ENCODE results near the gene CTTNBP2NL.

The CTTNBP2NL gene

DNA sequence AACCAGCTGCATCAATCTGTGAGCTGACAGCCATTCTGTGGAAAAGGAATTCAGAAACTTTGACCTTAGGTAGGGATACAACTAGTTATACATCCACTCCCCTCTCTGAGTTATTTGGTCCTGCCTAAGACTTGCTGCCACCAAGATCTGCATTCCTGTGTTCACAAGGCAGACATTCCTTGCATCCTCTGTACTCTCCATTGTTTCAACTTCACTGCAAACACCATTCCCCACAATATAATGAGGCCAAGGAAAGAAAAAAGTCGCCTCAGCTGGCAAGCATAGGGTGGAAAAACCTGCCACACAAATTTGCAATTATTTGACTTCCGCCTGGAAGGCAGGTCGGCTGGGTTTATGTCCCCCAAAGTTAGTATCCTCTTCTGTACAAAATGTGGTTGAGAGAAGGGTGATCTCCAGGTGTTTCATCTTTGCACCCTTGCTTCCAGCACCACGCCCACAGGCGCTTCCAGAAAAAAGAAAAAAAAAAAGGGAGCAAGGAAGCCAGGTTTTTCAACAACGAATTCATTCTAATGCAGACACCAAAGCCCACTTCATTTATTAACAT is 676 bp upstream of the CTTNBP2NL start:
- H3K27me3 ChIP-seq (ENCODE audit: insufficient read depth, low read length, poor library complexity, severe bottlenecking): no peaks in the 10 kb centered on the region
- peak overlapping the region; percentile 86 for H3K4me3 ChIP-seq (ENCODE audit: low read length, poor library complexity, severe bottlenecking)
- H3K4me1 ChIP-seq (ENCODE audit: insufficient read depth, low read length, poor library complexity, severe bottlenecking): peaks cover 42% of the 10 kb centered on the region
- H3K9ac ChIP-seq (ENCODE audit: low read depth, low read length, poor library complexity, severe bottlenecking): peak overlapping the region; percentile 70
- H2AFZ ChIP-seq (ENCODE audit: low read length): peak overlapping the region; percentile 88
- H3K9me2 ChIP-seq (replicated peaks; ENCODE audit: low read depth, low read length): no peaks in the 10 kb centered on the region
- H3K9me3 ChIP-seq (ENCODE audit: insufficient read depth, low read depth, low read length): no peaks in the 10 kb centered on the region
- H4K20me1 ChIP-seq (ENCODE audit: insufficient read depth, low read length, poor library complexity, severe bottlenecking): no peaks in the 10 kb centered on the region
- no peaks in the 10 kb centered on the region for H3K36me3 ChIP-seq (ENCODE audit: insufficient read depth, low read length)
- no peak for TF ChIP-seq EZH2phosphoT487 (IDR thresholded peaks at IDR 0.05; ENCODE audit: borderline replicate concordance)
- TF ChIP-seq, protein P1, sequence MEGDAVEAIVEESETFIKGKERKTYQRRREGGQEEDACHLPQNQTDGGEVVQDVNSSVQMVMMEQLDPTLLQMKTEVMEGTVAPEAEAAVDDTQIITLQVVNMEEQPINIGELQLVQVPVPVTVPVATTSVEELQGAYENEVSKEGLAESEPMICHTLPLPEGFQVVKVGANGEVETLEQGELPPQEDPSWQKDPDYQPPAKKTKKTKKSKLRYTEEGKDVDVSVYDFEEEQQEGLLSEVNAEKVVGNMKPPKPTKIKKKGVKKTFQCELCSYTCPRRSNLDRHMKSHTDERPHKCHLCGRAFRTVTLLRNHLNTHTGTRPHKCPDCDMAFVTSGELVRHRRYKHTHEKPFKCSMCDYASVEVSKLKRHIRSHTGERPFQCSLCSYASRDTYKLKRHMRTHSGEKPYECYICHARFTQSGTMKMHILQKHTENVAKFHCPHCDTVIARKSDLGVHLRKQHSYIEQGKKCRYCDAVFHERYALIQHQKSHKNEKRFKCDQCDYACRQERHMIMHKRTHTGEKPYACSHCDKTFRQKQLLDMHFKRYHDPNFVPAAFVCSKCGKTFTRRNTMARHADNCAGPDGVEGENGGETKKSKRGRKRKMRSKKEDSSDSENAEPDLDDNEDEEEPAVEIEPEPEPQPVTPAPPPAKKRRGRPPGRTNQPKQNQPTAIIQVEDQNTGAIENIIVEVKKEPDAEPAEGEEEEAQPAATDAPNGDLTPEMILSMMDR (conservative IDR thresholded peaks at IDR 0.05; ENCODE audit: low read length): no peak
- H3F3A ChIP-seq (ENCODE audit: low read depth): no peaks in the 10 kb centered on the region
- peaks cover 12% of the 10 kb centered on the region for H3K79me2 ChIP-seq (ENCODE audit: insufficient read depth, low read length)
- peak overlapping the region; percentile 82 for H3K4me2 ChIP-seq (ENCODE audit: low read depth, low read length, poor library complexity, severe bottlenecking)

DNA sequence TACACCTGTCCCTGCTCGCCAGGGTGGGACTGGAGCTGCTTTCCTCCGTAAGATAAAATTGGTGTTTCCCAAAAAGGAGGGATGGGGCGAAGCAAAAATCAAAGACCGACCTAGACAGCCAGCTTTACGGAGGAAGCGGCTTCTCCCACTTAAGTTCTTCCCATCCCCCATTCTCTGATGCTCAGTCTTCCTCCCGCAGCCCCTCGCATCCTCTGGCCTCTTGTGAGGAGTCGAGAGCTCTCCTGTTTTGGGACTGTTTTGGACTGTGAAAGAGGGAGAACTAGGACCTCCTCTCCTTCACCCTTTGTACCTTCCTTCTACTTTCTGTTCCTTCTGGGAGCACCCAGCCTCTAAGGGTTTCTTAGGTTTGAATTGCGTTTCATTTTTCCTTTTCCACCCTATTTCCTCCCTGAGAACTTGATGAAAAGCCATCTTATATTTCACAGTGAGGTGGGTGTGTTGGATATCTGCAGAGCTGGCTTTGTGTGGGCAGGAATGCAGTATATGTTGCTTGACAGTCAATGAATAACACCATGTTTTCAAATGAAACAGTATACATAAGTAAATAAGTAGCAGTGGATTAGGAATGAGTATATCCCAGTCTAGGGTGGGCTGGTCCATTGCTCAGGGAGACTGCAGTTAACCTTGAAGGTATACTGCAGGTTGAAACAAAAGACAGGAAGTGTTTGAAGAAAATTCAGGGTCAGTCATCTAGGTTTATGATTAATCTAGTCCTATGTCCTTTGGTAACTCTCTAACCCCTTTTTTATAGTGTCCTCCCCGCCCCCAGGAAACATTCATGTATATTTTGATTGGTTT is 848 bp downstream of the CTTNBP2NL start:
- no peak for TF ChIP-seq EZH2phosphoT487 (IDR thresholded peaks at IDR 0.05; ENCODE audit: borderline replicate concordance)
- TF ChIP-seq, protein P1 (conservative IDR thresholded peaks at IDR 0.05; ENCODE audit: low read length): no peak
- no peaks in the 10 kb centered on the region for H3F3A ChIP-seq (ENCODE audit: low read depth)
- H3K9ac ChIP-seq (ENCODE audit: low read depth, low read length, poor library complexity, severe bottlenecking): peak overlapping the region; percentile 70
- no peaks in the 10 kb centered on the region for H3K27me3 ChIP-seq (ENCODE audit: insufficient read depth, low read length, poor library complexity, severe bottlenecking)
- peaks cover 12% of the 10 kb centered on the region for H3K79me2 ChIP-seq (ENCODE audit: insufficient read depth, low read length)
- H3K4me1 ChIP-seq (ENCODE audit: insufficient read depth, low read length, poor library complexity, severe bottlenecking): peaks cover 45% of the 10 kb centered on the region
- H3K36me3 ChIP-seq (ENCODE audit: insufficient read depth, low read length): no peaks in the 10 kb centered on the region
- H3K9me2 ChIP-seq (replicated peaks; ENCODE audit: low read depth, low read length): no peaks in the 10 kb centered on the region
- H3K9me3 ChIP-seq (ENCODE audit: insufficient read depth, low read depth, low read length): no peaks in the 10 kb centered on the region
- H4K20me1 ChIP-seq (ENCODE audit: insufficient read depth, low read length, poor library complexity, severe bottlenecking): no peaks in the 10 kb centered on the region
- H2AFZ ChIP-seq (ENCODE audit: low read length): peak overlapping the region; percentile 88
- peak overlapping the region; percentile 94 for H3K4me2 ChIP-seq (ENCODE audit: low read depth, low read length, poor library complexity, severe bottlenecking)
- peak overlapping the region; percentile 86 for H3K4me3 ChIP-seq (ENCODE audit: low read length, poor library complexity, severe bottlenecking)

DNA sequence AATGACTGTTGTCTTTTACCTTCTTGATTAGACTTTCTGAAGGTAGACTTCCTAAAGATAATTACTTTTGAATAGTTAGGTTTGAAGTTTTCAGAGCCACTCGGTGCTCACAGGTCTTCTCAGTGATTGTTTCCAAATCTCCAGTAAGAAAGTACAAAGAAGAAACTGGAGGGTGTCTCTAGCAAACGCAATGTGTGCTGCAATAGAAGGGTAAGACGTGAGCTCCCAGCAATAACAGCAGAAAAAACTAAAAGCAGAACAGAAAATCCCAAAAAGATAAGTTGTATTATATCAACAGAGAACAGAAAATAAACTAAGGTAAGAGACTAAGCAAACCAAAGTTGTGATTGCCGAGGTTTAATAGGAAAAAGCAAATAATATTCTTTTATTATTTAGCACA is 1.8 kb downstream of the CTTNBP2NL start:
- Histone ChIP-seq H3K79me2 (ENCODE audit: insufficient read depth, low read length) (peaks cover 12% of the 10 kb centered on the region), H3K4me3 (ENCODE audit: low read length, poor library complexity, severe bottlenecking) (peak overlapping the region; percentile 86), H3F3A (ENCODE audit: low read depth) (no peaks in the 10 kb centered on the region), H2AFZ (ENCODE audit: low read length) (no peak overlapping the region), H3K27me3 (ENCODE audit: insufficient read depth, low read length, poor library complexity, severe bottlenecking) (no peaks in the 10 kb centered on the region), H3K9me2 (replicated peaks; ENCODE audit: low read depth, low read length) (no peaks in the 10 kb centered on the region), H3K36me3 (ENCODE audit: insufficient read depth, low read length) (no peaks in the 10 kb centered on the region), H3K9ac (ENCODE audit: low read depth, low read length, poor library complexity, severe bottlenecking) (no peak overlapping the region), H3K4me1 (ENCODE audit: insufficient read depth, low read length, poor library complexity, severe bottlenecking) (peaks cover 45% of the 10 kb centered on the region), H3K9me3 (ENCODE audit: insufficient read depth, low read depth, low read length) (no peaks in the 10 kb centered on the region), H3K4me2 (ENCODE audit: low read depth, low read length, poor library complexity, severe bottlenecking) (peak overlapping the region; percentile 94), H4K20me1 (ENCODE audit: insufficient read depth, low read length, poor library complexity, severe bottlenecking) (no peaks in the 10 kb centered on the region)
- TF ChIP-seq, protein P1 (conservative IDR thresholded peaks at IDR 0.05; ENCODE audit: low read length): no peak
- no peak for TF ChIP-seq EZH2phosphoT487 (IDR thresholded peaks at IDR 0.05; ENCODE audit: borderline replicate concordance)
